Effector CD8-positive, alpha-beta T cell (primary cell): ENCODE results near the gene NFYC.

ENCODE experiments used
- DNase-seq: peaks from one replicate; lab custom pipeline; 2025; lab: John Stamatoyannopoulos, UW

The NFYC gene

DNA sequence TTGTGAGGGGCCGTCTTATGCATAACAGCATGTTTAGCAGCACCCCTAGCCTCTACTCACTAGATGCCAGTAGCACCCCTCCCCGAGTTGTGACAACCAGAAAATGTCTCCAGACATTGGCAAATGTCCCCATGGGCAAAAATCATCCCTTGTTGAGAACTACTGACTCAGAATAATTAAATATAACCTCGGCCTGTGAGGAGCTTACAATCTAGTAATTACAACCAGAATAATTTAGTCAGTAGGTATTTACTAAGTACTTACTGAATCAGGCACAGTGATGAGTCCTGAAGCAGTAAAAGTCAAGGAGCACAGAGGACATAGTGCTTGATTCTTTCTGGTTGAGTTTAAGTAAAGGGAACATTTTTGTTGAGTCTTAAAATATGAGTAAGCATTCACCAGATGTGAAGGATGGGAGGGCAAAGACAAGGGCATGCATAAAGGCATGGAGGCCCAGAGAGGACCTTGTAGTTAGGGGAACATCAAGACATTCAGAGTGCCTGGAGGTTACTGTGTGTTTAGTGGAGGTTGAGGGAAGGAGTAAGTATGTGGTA is 48.0 kb downstream of the NFYC start:
- no peak for DNase-seq

DNA sequence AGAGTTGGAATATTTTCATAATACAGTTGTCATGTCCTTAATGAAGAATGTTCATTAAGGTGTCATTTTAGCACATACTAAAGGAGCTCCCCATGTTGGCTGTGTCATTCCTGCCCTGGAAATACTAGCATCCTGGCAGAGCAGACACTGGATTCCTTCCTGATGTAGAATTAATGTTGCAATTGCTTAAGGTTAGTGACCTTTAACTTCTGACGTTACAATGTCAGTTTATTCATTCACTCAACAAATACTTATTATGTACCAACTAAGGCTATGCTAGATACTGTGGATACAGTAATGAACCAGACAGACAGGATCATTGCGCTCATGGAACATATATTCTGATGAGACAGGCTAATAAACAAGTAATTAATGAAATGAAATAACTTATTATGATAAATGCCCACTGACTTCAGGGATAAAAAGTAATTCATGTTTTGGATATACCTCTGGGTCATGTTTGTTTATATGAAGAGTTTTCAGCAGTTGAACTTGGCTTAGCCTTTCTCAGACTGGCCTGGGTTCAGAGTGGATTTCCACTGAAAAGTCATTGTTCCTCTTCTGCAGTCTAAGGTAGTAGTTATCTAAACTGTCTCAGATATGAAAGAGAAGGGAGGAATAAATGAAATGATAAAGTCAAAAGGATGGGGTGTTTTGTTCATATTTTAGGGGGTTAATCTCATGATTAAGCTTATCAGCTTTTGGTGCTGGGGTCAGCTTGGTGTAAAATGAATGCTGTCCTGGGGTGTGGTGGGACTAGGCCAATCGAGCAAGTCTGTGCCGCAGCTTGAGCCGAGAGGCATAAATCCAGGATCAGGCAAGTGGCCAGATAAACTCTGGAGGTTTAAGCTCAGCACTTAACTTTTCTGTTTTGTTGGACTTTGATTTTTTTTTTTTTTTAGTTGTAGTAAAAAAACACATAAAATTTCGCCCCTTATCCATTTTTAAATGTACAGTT is 48.8 kb downstream of the NFYC start:
- no peak for DNase-seq

DNA sequence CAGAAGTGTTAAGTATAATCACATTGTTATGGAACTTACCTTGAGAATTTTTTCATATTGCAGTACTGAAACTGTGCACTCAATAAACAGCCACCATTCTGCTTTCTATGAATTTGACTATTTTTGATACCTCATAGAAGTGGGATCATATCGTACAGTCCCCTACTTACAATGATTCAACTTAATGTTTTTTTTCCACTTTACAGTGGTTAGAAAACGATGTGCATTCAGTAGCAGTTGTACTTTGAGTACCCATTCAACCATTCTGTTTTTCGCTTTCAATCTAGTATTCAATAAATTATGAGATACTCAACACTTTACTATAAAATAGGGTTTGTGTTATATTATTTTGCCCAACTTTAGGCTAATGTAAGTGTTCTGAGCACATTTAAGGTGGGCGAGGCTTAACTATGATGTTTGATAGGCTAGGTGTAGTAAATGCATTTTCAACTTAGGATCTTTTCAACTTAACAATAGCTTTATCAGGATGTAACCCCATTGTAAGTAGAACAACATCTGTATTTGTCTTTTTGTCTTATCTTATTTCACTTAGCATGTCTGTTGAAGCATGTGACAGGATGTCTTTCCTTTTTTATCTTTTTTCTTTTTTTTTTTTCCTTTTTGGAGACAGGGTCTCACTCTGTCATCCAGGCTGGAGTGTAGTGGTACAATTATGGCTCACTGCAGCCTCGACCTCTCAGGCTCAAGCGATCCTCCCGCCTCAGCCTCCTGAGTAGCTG is 49.7 kb downstream of the NFYC start:
- DNase-seq: no peak

GRCh38 chr1:40742363-40743061 is 51.0 kb downstream of the NFYC start:
- no peak for DNase-seq

DNA sequence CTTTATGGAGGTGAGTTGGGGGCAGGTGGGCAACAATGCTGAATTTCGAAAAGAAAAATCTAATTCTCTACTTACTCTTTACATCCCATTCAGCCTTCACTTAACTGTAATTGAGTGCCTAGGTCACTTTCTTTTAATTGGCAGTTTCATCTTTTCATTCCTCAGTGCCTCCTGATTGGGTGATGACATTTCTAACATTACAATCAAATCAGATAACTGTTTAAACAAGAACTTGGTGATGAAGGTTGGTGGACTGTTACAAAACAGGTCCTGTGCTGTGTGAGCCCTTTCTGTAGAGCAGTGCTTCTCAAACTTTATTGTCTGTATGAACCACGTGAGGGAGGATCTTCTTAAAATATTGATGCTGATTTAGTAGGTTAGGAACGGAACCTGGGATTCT is 51.9 kb downstream of the NFYC start:
- no peak for DNase-seq

GRCh38 chr1:40743860-40744259 is 52.4 kb downstream of the NFYC start:
- no peak for DNase-seq

GRCh38 chr1:40745176-40745575 is 53.7 kb downstream of the NFYC start:
- DNase-seq: no peak

DNA sequence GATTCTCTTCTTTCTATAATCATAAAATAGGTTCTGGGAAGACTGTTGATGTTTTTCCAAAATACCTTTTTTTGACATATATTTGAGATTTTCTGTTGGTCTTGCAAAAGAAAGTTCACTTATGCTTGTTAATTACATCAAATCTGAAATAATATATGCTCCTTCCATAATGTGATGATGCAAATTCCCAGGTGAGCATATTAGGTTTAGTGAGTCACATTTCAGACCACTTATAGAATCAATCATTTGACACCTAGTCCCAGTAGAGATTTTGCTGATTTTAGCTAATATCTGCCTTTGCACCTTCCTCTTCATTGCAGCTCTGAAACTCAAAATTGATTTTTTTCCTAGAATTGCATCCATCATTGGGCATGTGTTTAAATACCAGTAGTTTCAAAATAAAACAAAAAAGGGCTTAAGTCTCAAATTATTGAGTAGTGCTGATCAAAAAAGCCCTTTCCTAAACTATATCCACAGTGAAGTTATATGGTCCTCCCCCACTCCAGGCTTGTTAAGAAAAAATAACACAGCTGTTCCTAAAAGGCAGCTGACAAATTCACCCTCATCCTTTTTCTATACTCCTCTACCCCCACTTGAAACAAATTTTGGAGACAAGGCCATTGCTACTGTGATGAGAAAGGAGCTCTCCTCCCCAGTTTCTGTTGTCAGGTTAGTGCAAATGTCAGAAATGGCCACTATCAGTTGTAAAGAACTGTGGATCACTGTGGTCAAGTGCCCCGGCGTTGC is 55.0 kb downstream of the NFYC start:
- no peak for DNase-seq

- DNase-seq: no peak
Observed at GRCh38 chr1:40748841-40749718, 57.6 kb downstream of the NFYC start.

DNA sequence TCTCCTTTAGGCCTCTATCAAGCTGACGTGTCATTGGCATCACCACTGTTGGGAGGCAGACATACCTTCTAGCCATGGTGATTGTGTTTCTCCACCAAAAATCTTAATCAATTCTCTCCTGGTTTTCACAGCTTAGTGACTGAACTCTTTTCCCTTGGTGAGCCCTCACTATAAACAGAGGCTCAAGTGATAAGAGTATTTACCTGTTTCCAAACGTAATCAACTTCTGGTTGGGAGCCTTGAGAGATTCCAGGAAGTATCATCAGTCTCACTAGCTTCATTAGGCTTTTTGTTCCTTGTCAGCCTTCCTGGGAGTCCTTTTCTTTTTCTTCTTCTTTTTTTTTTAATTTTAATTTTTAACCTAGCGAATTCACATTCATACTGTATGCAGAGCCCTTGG is 58.3 kb downstream of the NFYC start:
- no peak for DNase-seq

DNA sequence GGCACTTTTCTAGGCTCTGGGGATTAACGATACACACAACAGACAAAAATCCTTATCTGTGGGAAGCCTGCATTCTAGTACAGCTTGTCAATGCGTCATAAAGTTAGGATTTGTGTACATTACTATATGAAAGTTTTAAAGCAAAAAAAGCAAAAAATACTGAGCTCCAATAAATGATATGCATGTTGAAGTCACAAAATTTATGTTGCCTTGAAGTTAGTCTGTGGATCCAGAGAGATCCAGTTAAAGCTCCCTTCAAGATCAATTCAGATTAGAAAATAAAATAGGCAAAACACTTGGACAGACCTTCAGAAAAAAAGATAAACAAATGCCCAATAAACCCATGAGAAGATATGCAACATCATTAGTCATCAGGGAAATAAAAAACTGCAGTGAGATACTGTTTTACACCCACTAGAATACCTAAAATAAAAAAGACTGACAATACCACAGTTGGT is 59.0 kb downstream of the NFYC start:
- DNase-seq: no peak

DNA sequence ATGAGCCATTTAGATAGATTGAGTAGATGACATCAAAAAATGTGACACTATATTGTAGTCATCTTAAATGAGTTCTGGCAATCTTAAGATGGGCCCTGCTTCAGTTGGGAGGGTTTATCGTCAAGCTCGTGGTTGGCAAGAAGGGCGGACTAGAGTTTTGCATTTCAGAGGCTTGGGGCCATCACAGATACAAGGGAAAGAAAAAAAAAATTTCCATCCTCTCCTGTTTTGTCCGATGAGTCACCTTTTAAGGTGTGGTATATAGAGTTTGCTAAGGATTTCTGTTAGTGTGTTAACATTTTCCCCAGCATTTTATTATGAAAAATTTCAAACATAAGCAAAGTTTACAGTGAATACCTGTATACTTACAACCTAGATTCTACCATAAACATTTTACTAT is 60.3 kb downstream of the NFYC start:
- DNase-seq: no peak

DNA sequence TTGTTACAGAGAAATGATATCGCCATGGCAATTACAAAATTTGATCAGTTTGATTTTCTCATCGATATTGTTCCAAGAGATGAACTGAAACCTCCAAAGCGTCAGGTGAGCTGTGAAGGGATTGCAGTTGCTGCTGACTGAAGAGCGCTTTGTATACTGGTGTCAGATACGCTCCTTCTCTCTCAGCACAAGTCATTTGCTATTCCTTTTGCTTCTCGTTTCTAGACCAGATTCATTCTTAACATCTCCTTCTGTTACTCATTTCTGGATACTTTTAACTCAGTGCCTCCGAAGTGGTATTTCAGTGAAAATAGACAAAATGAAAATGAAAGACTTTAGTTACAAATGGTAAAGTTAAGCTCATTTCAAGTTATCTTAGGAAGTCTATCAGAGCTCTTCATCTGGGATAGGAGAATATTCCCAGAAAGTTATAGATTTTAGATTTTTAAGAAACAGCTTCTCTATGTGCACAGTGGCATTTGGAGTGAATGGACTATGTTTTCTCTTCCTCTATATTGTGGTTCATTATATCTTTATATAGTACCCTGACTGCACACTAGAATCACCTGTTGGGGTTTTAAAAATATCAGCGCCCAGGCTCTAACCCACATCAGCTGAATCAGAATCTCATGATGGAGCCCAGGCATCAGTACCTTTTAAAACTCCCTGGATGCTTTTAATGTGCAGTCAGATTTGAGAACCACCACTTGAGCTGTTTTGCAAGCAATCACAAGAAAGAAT is 61.8 kb downstream of the NFYC start:
- no peak for DNase-seq

DNA sequence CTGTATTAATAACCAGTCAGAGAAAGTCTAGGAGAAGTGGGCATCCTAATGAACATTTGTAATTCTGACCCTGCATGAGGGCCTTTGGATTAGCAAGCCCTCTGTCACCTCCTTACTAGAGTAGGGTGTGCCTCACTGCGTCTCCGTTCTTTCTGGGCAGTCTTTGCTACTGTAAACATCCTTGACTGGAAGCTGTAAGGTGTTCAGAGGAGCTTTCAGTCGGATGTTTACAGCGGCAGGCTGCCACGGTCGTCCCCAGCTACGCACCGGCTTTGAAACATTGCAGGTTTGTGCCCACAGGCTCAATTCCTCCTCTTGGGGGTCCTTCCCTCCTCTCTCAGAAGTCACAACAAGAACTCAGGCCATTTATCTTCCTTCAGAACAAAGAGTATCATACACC is 62.7 kb downstream of the NFYC start:
- DNase-seq: no peak

GRCh38 chr1:40755067-40755466 is 63.6 kb downstream of the NFYC start:
- DNase-seq: no peak

GRCh38 chr1:40756523-40756922 is 65.0 kb downstream of the NFYC start:
- no peak for DNase-seq

GRCh38 chr1:40757084-40757483 is 65.6 kb downstream of the NFYC start:
- no peak for DNase-seq

DNA sequence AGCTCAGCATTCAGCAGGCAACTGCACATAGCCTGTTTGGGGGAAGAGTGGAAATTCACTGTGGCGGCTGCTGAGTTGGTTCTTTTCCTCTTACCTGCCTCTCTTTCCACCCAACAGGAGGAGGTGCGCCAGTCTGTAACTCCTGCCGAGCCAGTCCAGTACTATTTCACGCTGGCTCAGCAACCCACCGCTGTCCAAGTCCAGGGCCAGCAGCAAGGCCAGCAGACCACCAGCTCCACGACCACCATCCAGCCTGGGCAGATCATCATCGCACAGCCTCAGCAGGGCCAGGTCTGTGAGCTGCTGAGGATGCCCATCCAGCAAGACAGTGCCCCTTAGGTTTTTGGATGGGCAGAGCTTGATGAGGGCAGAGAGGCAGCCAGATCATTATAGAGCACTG is 66.5 kb downstream of the NFYC start:
- no peak for DNase-seq

DNA sequence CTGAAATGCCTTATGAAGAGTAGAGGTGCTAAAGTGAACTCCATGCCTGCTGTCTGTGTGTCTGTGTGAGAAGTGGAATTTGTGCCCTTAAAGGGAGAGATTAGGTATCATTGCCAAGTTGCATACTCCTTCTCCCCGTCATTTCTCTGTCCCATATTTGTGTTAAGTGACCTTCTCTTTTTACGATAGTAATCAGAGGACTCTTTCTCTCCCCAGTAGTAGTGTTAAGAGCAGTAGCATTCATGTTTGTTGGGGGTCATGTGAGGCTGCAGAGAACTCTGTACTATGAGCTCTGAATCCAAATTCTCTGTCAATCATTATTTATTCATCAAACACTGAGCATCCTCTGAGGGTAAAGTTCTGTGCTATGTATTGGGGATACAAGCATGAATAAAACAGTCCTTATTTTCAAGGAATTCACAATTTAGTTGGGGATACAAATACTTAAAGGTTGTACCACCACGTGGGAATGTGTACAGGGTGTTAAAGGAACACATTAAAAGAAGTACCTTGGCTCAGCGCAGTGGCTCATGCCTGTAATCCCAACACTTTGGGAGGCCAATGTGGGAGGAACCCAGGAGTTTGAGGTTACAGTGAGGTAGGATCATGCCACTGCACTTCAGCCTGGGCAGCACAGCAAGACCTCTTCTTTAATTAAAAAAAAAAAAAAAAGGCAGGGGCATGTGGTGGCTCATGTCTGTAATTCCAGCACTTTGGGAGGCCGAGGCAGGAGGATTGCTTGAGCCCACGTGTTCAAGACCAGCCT is 67.3 kb downstream of the NFYC start:
- DNase-seq: no peak
